ENCODE data around the gene SULT1A1. TPM values are rescaled to one million over a fixed set of nuclear protein-coding genes. Genes with fewer than 3 reads are reported as not detected.

The SULT1A1 gene
- total and polyA plus RNA-seq, 2 donors (not counting 1 experiment from before 2014, with no cell fraction given) = 4.2 to 7.1 TPM

GRCh38 chr16:28597692-28598261 lies 12.1 kb downstream of the SULT1A1 start:
- no peaks in the 10 kb centered on the region for H3K36me3 ChIP-seq (replicated peaks in 1 of 2; ENCODE audit: control extremely low read depth in 1 of 2, control insufficient read depth in 1 of 2, extremely low read depth in 1 of 2, insufficient read depth in 2 of 2, low read length in 1 of 2)
- ChIA-PET CTCF (no interaction called here), POLR2A (no interaction called here)
- Mint-ChIP-seq H3K27ac (no peak overlapping the region), H3K4me3 (no peak overlapping the region), H3K27me3 (no peaks in the 10 kb centered on the region), H3K9me3 (ENCODE audit: insufficient read depth) (no peaks in the 10 kb centered on the region), H3K4me1 (peaks cover 5% of the 10 kb centered on the region)
- 79% methylated on average over 7 of the region's 9 CpGs for whole genome bisulfite sequencing (ENCODE audit: insufficient coverage)
- H3K27ac ChIP-seq (ENCODE audit: low read length in 2 of 2) = no peak overlapping the region
- no peaks in the 10 kb centered on the region for H4K20me1 ChIP-seq (ENCODE audit: control insufficient read depth, insufficient read depth, low read length, poor library complexity, severe bottlenecking)
- H3K9ac ChIP-seq (ENCODE audit: low read length) = no peak overlapping the region
- H3K4me1 ChIP-seq (ENCODE audit: control insufficient read depth in 2 of 2, insufficient read depth in 2 of 2, low read length in 2 of 2) = no peaks in the 10 kb centered on the region
- no peaks in the 10 kb centered on the region for H3K79me2 ChIP-seq (ENCODE audit: control insufficient read depth, insufficient read depth, low read length)
- H2AFZ ChIP-seq (ENCODE audit: insufficient read depth, low read depth, low read length, poor library complexity, severe bottlenecking) = no peak overlapping the region
- H3K4me3 ChIP-seq (ENCODE audit: control extremely low read depth in 1 of 5, extremely low read depth in 1 of 5, insufficient read depth in 1 of 5, low read depth in 2 of 5, low read length in 4 of 5) = no peak overlapping the region
- H3K9me3 ChIP-seq (ENCODE audit: control extremely low read depth in 1 of 3, control insufficient read depth in 2 of 3, insufficient read depth in 1 of 3, low read length in 2 of 3) = no peaks in the 10 kb centered on the region
- H3K4me2 ChIP-seq (replicated peaks; ENCODE audit: low read depth, low read length, poor library complexity, severe bottlenecking) = no peak overlapping the region
- TF ChIP-seq EZH2 (IDR thresholded peaks at IDR 0.05; ENCODE audit: borderline replicate concordance, insufficient read depth, low read depth, low read length, poor library complexity, severe bottlenecking) = no peak
- TF ChIP-seq, protein P1, sequence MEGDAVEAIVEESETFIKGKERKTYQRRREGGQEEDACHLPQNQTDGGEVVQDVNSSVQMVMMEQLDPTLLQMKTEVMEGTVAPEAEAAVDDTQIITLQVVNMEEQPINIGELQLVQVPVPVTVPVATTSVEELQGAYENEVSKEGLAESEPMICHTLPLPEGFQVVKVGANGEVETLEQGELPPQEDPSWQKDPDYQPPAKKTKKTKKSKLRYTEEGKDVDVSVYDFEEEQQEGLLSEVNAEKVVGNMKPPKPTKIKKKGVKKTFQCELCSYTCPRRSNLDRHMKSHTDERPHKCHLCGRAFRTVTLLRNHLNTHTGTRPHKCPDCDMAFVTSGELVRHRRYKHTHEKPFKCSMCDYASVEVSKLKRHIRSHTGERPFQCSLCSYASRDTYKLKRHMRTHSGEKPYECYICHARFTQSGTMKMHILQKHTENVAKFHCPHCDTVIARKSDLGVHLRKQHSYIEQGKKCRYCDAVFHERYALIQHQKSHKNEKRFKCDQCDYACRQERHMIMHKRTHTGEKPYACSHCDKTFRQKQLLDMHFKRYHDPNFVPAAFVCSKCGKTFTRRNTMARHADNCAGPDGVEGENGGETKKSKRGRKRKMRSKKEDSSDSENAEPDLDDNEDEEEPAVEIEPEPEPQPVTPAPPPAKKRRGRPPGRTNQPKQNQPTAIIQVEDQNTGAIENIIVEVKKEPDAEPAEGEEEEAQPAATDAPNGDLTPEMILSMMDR (IDR thresholded peaks at IDR 0.05) = no peak
- H3K27me3 ChIP-seq (replicated peaks in 1 of 4; ENCODE audit: control extremely low read depth in 1 of 4, control insufficient read depth in 3 of 4, insufficient read depth in 4 of 4, low read length in 3 of 4) = no peaks in the 10 kb centered on the region
- intact Hi-C loops (cut with micrococcal nuclease) = no loop called here
- ATAC-seq (ENCODE audit: low read depth) (no peak), DNase-seq (no peak)

- peaks cover 2% of the 10 kb centered on the region for H3K4me1 Mint-ChIP-seq
- no peak within 1 kb of the TSS for H2AFZ ChIP-seq (ENCODE audit: insufficient read depth, low read depth, low read length, poor library complexity, severe bottlenecking)
- H3K4me3 Mint-ChIP-seq = no peak within 1 kb of the TSS
- no peak for DNase-seq
- no peak for ATAC-seq (ENCODE audit: low read depth)
- no peak within 1 kb of the TSS for H3K4me3 ChIP-seq (ENCODE audit: control extremely low read depth in 1 of 5, extremely low read depth in 1 of 5, insufficient read depth in 1 of 5, low read depth in 2 of 5, low read length in 4 of 5)
- H3K27me3 Mint-ChIP-seq = no peaks in the 10 kb centered on the region
- no peaks in the 10 kb centered on the region for H3K9me3 ChIP-seq (ENCODE audit: control extremely low read depth in 1 of 3, control insufficient read depth in 2 of 3, insufficient read depth in 1 of 3, low read length in 2 of 3)
- H4K20me1 ChIP-seq (ENCODE audit: control insufficient read depth, insufficient read depth, low read length, poor library complexity, severe bottlenecking) = no peaks in the 10 kb centered on the region
- no peaks in the 10 kb centered on the region for H3K36me3 ChIP-seq (replicated peaks in 1 of 2; ENCODE audit: control extremely low read depth in 1 of 2, control insufficient read depth in 1 of 2, extremely low read depth in 1 of 2, insufficient read depth in 2 of 2, low read length in 1 of 2)
- intact Hi-C loops (cut with micrococcal nuclease) = no loop called here
- no peaks in the 10 kb centered on the region for H3K9me3 Mint-ChIP-seq (ENCODE audit: insufficient read depth)
- no peak within 1 kb of the TSS for H3K27ac Mint-ChIP-seq
- H3K27me3 ChIP-seq (replicated peaks in 1 of 4; ENCODE audit: control extremely low read depth in 1 of 4, control insufficient read depth in 3 of 4, insufficient read depth in 4 of 4, low read length in 3 of 4) = no peaks in the 10 kb centered on the region
- no peak within 1 kb of the TSS for H3K9ac ChIP-seq (ENCODE audit: low read length)
- no peak within 1 kb of the TSS for H3K27ac ChIP-seq (ENCODE audit: low read length in 2 of 2)
- TF ChIP-seq, protein P1 (IDR thresholded peaks at IDR 0.05) = no peak
- TF ChIP-seq EZH2 (IDR thresholded peaks at IDR 0.05; ENCODE audit: borderline replicate concordance, insufficient read depth, low read depth, low read length, poor library complexity, severe bottlenecking) = no peak
- CTCF ChIA-PET = no interaction called here
- H3K4me2 ChIP-seq (replicated peaks; ENCODE audit: low read depth, low read length, poor library complexity, severe bottlenecking) = no peak within 1 kb of the TSS
- H3K79me2 ChIP-seq (ENCODE audit: control insufficient read depth, insufficient read depth, low read length) = no peaks in the 10 kb centered on the region
- POLR2A ChIA-PET = no interaction called here
- H3K4me1 ChIP-seq (ENCODE audit: control insufficient read depth in 2 of 2, insufficient read depth in 2 of 2, low read length in 2 of 2) = no peaks in the 10 kb centered on the region
- WGBS (ENCODE audit: insufficient coverage) = 72% methylated on average over 9 of the region's 11 CpGs
Observed at GRCh38 chr16:28596840-28597691, 12.8 kb downstream of the SULT1A1 start, which contains the start of gene SULT1A2. SULT1A2 (minus strand) TSS chr16:28597050; CDS start chr16:28595930, 1,120 bp downstream.
